Testis (tissue), 2 donors: Measurements from ENCODE around the gene LTB4R2.

Experiments used
- CTCF ChIP-seq, 3 experiments: fragments of 450-650 bp in 2 of 3; fragments of 200-600 bp in 1 of 3; sonication (generic) in 1 of 3; IDR thresholded peaks; one replicate each; pipeline ENCODE4 v1.5.1; 2016 to 2019; ENCODE audit warnings: antibody characterized with exemption in 3 of 3, mild to moderate bottlenecking in 2 of 3, moderate library complexity in 1 of 3
- POLR2A ChIP-seq: fragments of 450-650 bp; IDR thresholded peaks from one replicate; pipeline ENCODE4 v1.6.1; 2017; ENCODE audit warnings: antibody characterized with exemption, mild to moderate bottlenecking, moderate library complexity

- TF ChIP-seq CTCF (IDR thresholded peaks at IDR 0.05) (no peak), POLR2A (no peak)
These were observed 41.6 kb downstream of the LTB4R2 start for GRCh38 chr14:24351517-24351916.
